Activated CD8-positive, alpha-beta T cell treated with anti-CD3 and anti-CD28 coated beads for 36 hours (primary cell): Measurements from ENCODE around the gene NDUFS7. TPM values are rescaled to one million over a fixed set of nuclear protein-coding genes. Genes with fewer than 3 reads are reported as not detected.

Experiments
- ATAC-seq: fragments of 200-7000 bp; cut with Tn5 transposase; one replicate; pipeline ENCODE4 v1.10.0; 2021; ENCODE audit warnings: mild to moderate bottlenecking, moderate library complexity
- CTCF ChIA-PET: fragments of 350-600 bp; sonication (Branson Sonifier 250); formaldehyde crosslinking; loops from one replicate; lab custom pipeline; 2021; ENCODE audit warnings: antibody characterized with exemption; lab: Charles Lee
- POLR2A ChIA-PET: fragments of 350-600 bp; sonication (Branson Sonifier 250); formaldehyde crosslinking; loops from one replicate; lab custom pipeline; 2021; ENCODE audit warnings: antibody characterized with exemption; lab: Charles Lee
- DNase-seq: peaks from one replicate; pipeline ENCODE4 v3.0.0-alpha.2; 2020
- H3K27ac Mint-ChIP-seq: one replicate; pipeline ENCODE4 v1.8.0; 2021; ENCODE audit warnings: mild to moderate bottlenecking, mixed read lengths
- H3K27me3 Mint-ChIP-seq: one replicate; pipeline ENCODE4 v1.8.0; 2021; ENCODE audit warnings: mixed read lengths
- H3K36me3 Mint-ChIP-seq: one replicate; pipeline ENCODE4 v1.8.0; 2021; ENCODE audit warnings: low read depth, mixed read lengths
- H3K4me1 Mint-ChIP-seq: one replicate; pipeline ENCODE4 v1.8.0; 2021; ENCODE audit warnings: low read depth, mixed read lengths
- H3K4me3 Mint-ChIP-seq: one replicate; pipeline ENCODE4 v1.8.0; 2021; ENCODE audit warnings: mild to moderate bottlenecking, moderate library complexity, mixed read lengths
- H3K9me3 Mint-ChIP-seq: one replicate; pipeline ENCODE4 v1.8.0; 2021; ENCODE audit warnings: mixed read lengths
- CTCF ChIP-seq: fragments of 200-600 bp; IDR thresholded peaks from one replicate; pipeline ENCODE4 v1.8.0; 2022; ENCODE audit warnings: antibody characterized with exemption, mild to moderate bottlenecking
- intact Hi-C: fragments of 100-400 bp; cut with micrococcal nuclease; formaldehyde crosslinking; loops from one replicate; pipeline ENCODE4 v1.10.0; 2022
- total RNA-seq, 2 experiments: library from RNA; stranded (reverse); gene quantifications; one replicate each; pipeline ENCODE4 v1.2.3, GENCODE V29; 2021

Gene NDUFS7
- total RNA-seq, 2 experiments from 2014 or later = 113 to 120 TPM

DNA sequence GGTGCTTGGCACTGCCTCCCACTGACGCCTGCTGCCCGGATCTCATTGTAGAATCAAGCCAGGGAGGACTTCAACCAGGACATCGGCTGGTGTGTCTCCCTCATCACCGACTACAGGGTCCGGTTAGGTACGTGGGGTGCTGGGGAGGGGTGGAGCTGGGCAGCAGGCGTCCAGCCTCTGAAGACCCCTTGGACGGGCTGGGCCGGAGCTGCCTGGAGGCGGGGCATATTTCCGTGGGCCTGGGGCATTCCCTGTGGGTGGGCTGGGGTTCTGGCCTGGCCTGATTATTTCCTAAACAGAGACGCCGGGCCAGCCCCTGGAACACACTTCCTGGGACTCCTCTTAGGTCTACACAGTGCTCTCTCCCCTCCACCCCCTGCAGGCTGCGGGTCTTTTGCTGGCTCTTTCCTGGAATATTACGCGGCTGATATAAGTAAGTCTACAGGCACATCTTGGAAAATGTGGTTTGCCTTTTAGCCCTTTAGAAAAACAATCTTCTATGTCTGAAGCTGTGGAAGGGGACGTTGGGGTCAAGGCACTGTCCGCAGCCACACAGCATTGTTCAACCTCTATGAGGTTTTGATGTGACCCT, 14.4 kb upstream of the NDUFS7 start:
- DNase-seq (no peak), ATAC-seq (no peak)
- Mint-ChIP-seq H3K4me3 (no peak overlapping the region), H3K27ac (no peak overlapping the region), H3K4me1 (peaks cover 7% of the 10 kb centered on the region), H3K9me3 (no peaks in the 10 kb centered on the region), H3K27me3 (no peaks in the 10 kb centered on the region), H3K36me3 (peaks cover 8% of the 10 kb centered on the region)
- TF ChIP-seq CTCF = no peak
- CTCF ChIA-PET = interaction anchor here (1.9 kb wide), 1 partner anchor 125 kb away, joined by 7 read pairs; no protein-coding TSS in a partner anchor
- POLR2A ChIA-PET = interaction anchor here (0.5 kb wide), 1 partner anchor 17 kb away, joined by 3 read pairs; no protein-coding TSS in a partner anchor
- intact Hi-C loops = loop anchor here (10.0 kb wide), 1 partner anchor 95 kb away; the partner anchor contains the start of gene FAM174C

DNA sequence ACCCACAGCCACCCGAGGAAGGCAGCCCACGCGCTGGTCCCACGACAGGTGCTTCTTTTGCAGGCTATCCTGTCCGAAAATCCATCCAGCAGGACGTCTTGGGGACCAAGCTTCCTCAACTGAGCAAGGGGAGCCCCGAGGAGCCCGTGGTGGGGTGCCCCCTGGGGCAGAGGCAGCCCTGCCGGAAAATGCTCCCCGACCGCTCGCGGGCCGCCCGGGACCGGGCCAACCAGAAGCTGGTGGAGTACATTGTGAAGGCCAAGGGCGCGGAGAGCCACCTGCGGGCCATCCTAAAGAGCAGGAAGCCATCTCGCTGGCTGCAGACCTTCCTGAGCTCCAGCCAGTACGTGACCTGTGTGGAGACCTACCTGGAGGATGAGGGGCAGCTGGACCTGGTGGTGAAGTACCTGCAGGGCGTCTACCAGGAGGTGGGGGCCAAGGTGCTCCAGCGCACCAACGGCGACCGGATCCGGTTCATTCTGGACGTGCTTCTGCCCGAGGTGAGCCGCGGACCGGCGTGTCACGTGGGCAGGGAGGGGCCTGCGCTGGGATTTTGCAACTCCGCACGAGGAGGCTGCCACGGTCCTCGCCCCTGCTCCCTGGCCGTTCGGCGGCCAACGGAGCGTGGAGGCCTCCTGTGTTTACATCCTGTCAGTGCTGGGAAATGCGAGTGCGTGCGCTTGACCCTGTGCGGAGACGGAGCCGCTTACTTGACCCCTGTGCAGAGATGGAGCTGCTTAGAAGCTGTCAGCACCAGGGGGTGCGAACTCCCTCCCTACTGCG, 12.9 kb upstream of the NDUFS7 start:
- CTCF ChIA-PET = interaction anchor here (0.9 to 2.8 kb wide), 3 partner anchors 44 to 126 kb away, joined by 3 to 21 read pairs (median 7); no protein-coding TSS in a partner anchor
- POLR2A ChIA-PET = interaction anchor here (0.8 kb wide), 1 partner anchor 97 kb away, joined by 4 read pairs; no protein-coding TSS in a partner anchor
- no peak for TF ChIP-seq CTCF

GRCh38 chr19:1373042-1373533, 10.6 kb upstream of the NDUFS7 start:
- no peak for DNase-seq
- CTCF ChIA-PET = interaction anchor here (0.8 to 2.8 kb wide), 7 partner anchors 10 to 129 kb away, joined by 3 to 21 read pairs (median 4); partner anchors contain the start of gene FAM174C
- no peak for TF ChIP-seq CTCF
- ATAC-seq = no peak
- POLR2A ChIA-PET = no interaction called here
- H3K27ac Mint-ChIP-seq = no peak overlapping the region
- no peaks in the 10 kb centered on the region for H3K4me1 Mint-ChIP-seq
- H3K27me3 Mint-ChIP-seq = no peaks in the 10 kb centered on the region
- intact Hi-C loops = no loop called here
- H3K9me3 Mint-ChIP-seq = no peaks in the 10 kb centered on the region
- peaks cover 1% of the 10 kb centered on the region for H3K36me3 Mint-ChIP-seq
- no peak overlapping the region for H3K4me3 Mint-ChIP-seq

More for the DNA sequence above, 12.9 kb upstream of the NDUFS7 start:
- no peaks in the 10 kb centered on the region for H3K27me3 Mint-ChIP-seq
- no peaks in the 10 kb centered on the region for H3K9me3 Mint-ChIP-seq
- H3K36me3 Mint-ChIP-seq = peaks cover 6% of the 10 kb centered on the region
- H3K27ac Mint-ChIP-seq = no peak overlapping the region
- no peaks in the 10 kb centered on the region for H3K4me1 Mint-ChIP-seq
- ATAC-seq (no peak), DNase-seq (no peak)
- intact Hi-C loops = no loop called here
- no peak overlapping the region for H3K4me3 Mint-ChIP-seq

GRCh38 chr19:1373534-1374249, 10.0 kb upstream of the NDUFS7 start:
- no peak for DNase-seq
- no peak overlapping the region for H3K27ac Mint-ChIP-seq

More at GRCh38 chr19:1373534-1374249, 10.0 kb upstream of the NDUFS7 start:
- POLR2A ChIA-PET = no interaction called here
- intact Hi-C loops = no loop called here
- Mint-ChIP-seq H3K9me3 (no peaks in the 10 kb centered on the region), H3K27me3 (no peaks in the 10 kb centered on the region), H3K4me3 (no peak overlapping the region), H3K4me1 (no peaks in the 10 kb centered on the region), H3K36me3 (peaks cover 1% of the 10 kb centered on the region)
- TF ChIP-seq CTCF = no peak
- ATAC-seq = no peak
- CTCF ChIA-PET = interaction anchor here (1.2 to 2.8 kb wide), 4 partner anchors 9 to 129 kb away, joined by 3 to 21 read pairs (median 9); partner anchors contain the start of gene FAM174C
